HEK293 (cell line): Measurements from ENCODE around the gene ACOD1.
A peak's percentile ranks its signal among the peaks of the same experiment; 100 is the strongest.

Source experiments
- BCL11A ChIP-seq: fragments of 450-650 bp; formaldehyde crosslinking; IDR thresholded peaks from 2 replicates; pipeline ENCODE4 v1.5.1; 2016; ENCODE audit warnings: low read depth, missing biosample characterization, missing genetic modification characterization
- BCL11B ChIP-seq: fragments of 450-650 bp; formaldehyde crosslinking; IDR thresholded peaks from 2 replicates; pipeline ENCODE4 v1.5.1; 2016; ENCODE audit warnings: low read depth, missing biosample characterization, missing genetic modification characterization
- HOXC10 ChIP-seq: sonication (generic); formaldehyde crosslinking; IDR thresholded peaks from 2 replicates; pipeline ENCODE4 v1.8.1; 2023; ENCODE audit warnings: mild to moderate bottlenecking, missing genetic modification reagents
- HOXD13 ChIP-seq: sonication (generic); formaldehyde crosslinking; IDR thresholded peaks from 2 replicates; pipeline ENCODE4 v1.8.0; 2022; ENCODE audit warnings: missing genetic modification reagents, borderline replicate concordance
- KLF1 ChIP-seq: fragments of 450-650 bp; formaldehyde crosslinking; IDR thresholded peaks from 2 replicates; pipeline ENCODE4 v1.5.1; 2016; ENCODE audit warnings: missing biosample characterization, missing genetic modification characterization
- KLF10 ChIP-seq: fragments of 450-650 bp; IDR thresholded peaks from 2 replicates; pipeline ENCODE4 v1.5.1; 2018; ENCODE audit warnings: missing biosample characterization, mild to moderate bottlenecking, missing genetic modification characterization
- KLF16 ChIP-seq: fragments of 450-650 bp; formaldehyde crosslinking; IDR thresholded peaks from 2 replicates; pipeline ENCODE4 v1.5.1; 2017; ENCODE audit warnings: missing biosample characterization, missing genetic modification characterization
- PRDM1 ChIP-seq: fragments of 450-650 bp; formaldehyde crosslinking; IDR thresholded peaks from 2 replicates; pipeline ENCODE4; 2016; ENCODE audit warnings: missing biosample characterization, missing genetic modification characterization
- SP3 ChIP-seq: fragments of 450-650 bp; formaldehyde crosslinking; IDR thresholded peaks from 2 replicates; pipeline ENCODE4 v1.5.1; 2016; ENCODE audit warnings: missing biosample characterization, missing genetic modification characterization
- ZBTB44 ChIP-seq: fragments of 450-650 bp; IDR thresholded peaks from 2 replicates; pipeline ENCODE4 v1.5.1; 2018; ENCODE audit warnings: missing biosample characterization, mild to moderate bottlenecking, missing genetic modification characterization
- ZBTB48 ChIP-seq: fragments of 450-650 bp; formaldehyde crosslinking; IDR thresholded peaks from 2 replicates; pipeline ENCODE4 v1.5.1; 2016; ENCODE audit warnings: missing biosample characterization, missing genetic modification characterization
- ZFP41 ChIP-seq: fragments of 450-650 bp; formaldehyde crosslinking; IDR thresholded peaks from 2 replicates; pipeline ENCODE4 v1.5.1; 2016; ENCODE audit warnings: missing biosample characterization, missing genetic modification characterization, borderline replicate concordance
- ZNF2 ChIP-seq: fragments of 450-650 bp; formaldehyde crosslinking; IDR thresholded peaks from 2 replicates; pipeline ENCODE4 v1.5.1; 2016; ENCODE audit warnings: missing biosample characterization, missing genetic modification characterization
- ZNF221 ChIP-seq: fragments of 450-650 bp; formaldehyde crosslinking; IDR thresholded peaks from 2 replicates; pipeline ENCODE4 v1.5.1; 2017; ENCODE audit warnings: missing biosample characterization, missing genetic modification characterization, borderline replicate concordance
- ZNF223 ChIP-seq: fragments of 450-650 bp; formaldehyde crosslinking; IDR thresholded peaks from 2 replicates; pipeline ENCODE4 v1.5.1; 2016; ENCODE audit warnings: missing biosample characterization, missing genetic modification characterization
- ZNF26 ChIP-seq: fragments of 450-650 bp; formaldehyde crosslinking; IDR thresholded peaks from 2 replicates; pipeline ENCODE4 v1.5.1; 2016; ENCODE audit warnings: missing biosample characterization, missing genetic modification characterization
- ZNF350 ChIP-seq: fragments of 450-650 bp; formaldehyde crosslinking; IDR thresholded peaks from 2 replicates; pipeline ENCODE4 v1.5.0; 2017; ENCODE audit warnings: missing biosample characterization, mild to moderate bottlenecking, missing genetic modification characterization
- ZNF37A ChIP-seq: fragments of 450-650 bp; IDR thresholded peaks from 2 replicates; pipeline ENCODE4 v1.5.1; 2018; ENCODE audit warnings: missing biosample characterization, missing genetic modification characterization
- ZNF423 ChIP-seq: fragments of 450-650 bp; formaldehyde crosslinking; IDR thresholded peaks from 2 replicates; pipeline ENCODE4 v1.5.1; 2016; ENCODE audit warnings: missing biosample characterization, missing genetic modification characterization
- ZNF514 ChIP-seq: fragments of 450-650 bp; formaldehyde crosslinking; IDR thresholded peaks from 2 replicates; pipeline ENCODE4 v1.5.1; 2016; ENCODE audit warnings: missing biosample characterization, missing genetic modification characterization
- ZNF596 ChIP-seq: fragments of 450-650 bp; IDR thresholded peaks from 2 replicates; pipeline ENCODE4 v1.5.0; 2018; ENCODE audit warnings: missing biosample characterization, mild to moderate bottlenecking, missing genetic modification characterization, moderate library complexity
- ZNF639 ChIP-seq: fragments of 450-650 bp; formaldehyde crosslinking; IDR thresholded peaks from 2 replicates; pipeline ENCODE4 v1.5.1; 2016; ENCODE audit warnings: missing biosample characterization, missing genetic modification characterization
- ZNF701 ChIP-seq: fragments of 450-650 bp; formaldehyde crosslinking; IDR thresholded peaks from 2 replicates; pipeline ENCODE4 v1.5.1; 2016; ENCODE audit warnings: missing biosample characterization, missing genetic modification characterization
- ZNF837 ChIP-seq: fragments of 450-650 bp; formaldehyde crosslinking; IDR thresholded peaks from 2 replicates; pipeline ENCODE4 v1.5.1; 2016; ENCODE audit warnings: missing biosample characterization, missing genetic modification characterization
- ZSCAN23 ChIP-seq: fragments of 450-650 bp; formaldehyde crosslinking; IDR thresholded peaks from 2 replicates; pipeline ENCODE4 v1.5.1; 2016; ENCODE audit warnings: missing biosample characterization, missing genetic modification characterization
- TF ChIP-seq, protein P1 (sequence below): fragments of 450-650 bp; formaldehyde crosslinking; IDR thresholded peaks from 2 replicates; pipeline ENCODE4 v1.5.1; 2016; ENCODE audit warnings: missing biosample characterization, missing genetic modification characterization
- TF ChIP-seq, protein P2 (sequence below): fragments of 450-650 bp; formaldehyde crosslinking; IDR thresholded peaks from 2 replicates; pipeline ENCODE4 v1.5.1; 2016; ENCODE audit warnings: missing biosample characterization, missing genetic modification characterization
- TF ChIP-seq, protein P3 (sequence below): fragments of 450-650 bp; formaldehyde crosslinking; IDR thresholded peaks from 2 replicates; pipeline ENCODE4 v1.5.1; 2016; ENCODE audit warnings: missing biosample characterization, missing genetic modification characterization

The ACOD1 gene

GRCh38 chr13:76991796-76992547 lies 43.7 kb downstream of the ACOD1 start, which contains the start of gene CLN5 (continued):
- TF ChIP-seq ZNF423 (tag by site-specific recombination) (no peak), ZSCAN23 (tag by site-specific recombination) (no peak), KLF1 (tag by site-specific recombination) (peak; percentile 26; the same call in 1 of the 2 replicates), BCL11B (peak; percentile 32; the same call in 1 of the 2 replicates), ZBTB44 (tag by site-specific recombination) (no peak), ZNF596 (no peak), PRDM1 (tag by site-specific recombination) (no peak), ZNF2 (no peak; the same call in 1 of the 2 replicates), ZNF701 (tag by site-specific recombination) (no peak), KLF10 (tag by site-specific recombination) (0 out of 2 replicates have a peak, but pooled peaks have one; percentile 10), ZNF639 (no peak), BCL11A (tag by site-specific recombination) (no peak), ZNF837 (no peak), ZNF221 (tag by site-specific recombination) (no peak), SP3 (tag by site-specific recombination) (peak; percentile 16; the same call in 1 of the 2 replicates), ZNF514 (tag by site-specific recombination) (no peak), ZNF223 (tag by site-specific recombination) (no peak), HOXD13 (CRISPR knock-in tag) (no peak), ZBTB48 (tag by site-specific recombination) (no peak), ZNF350 (tag by site-specific recombination) (no peak), ZNF26 (no peak), KLF16 (no peak), HOXC10 (CRISPR knock-in tag) (no peak), ZNF37A (no peak), ZFP41 (tag by site-specific recombination) (no peak)
- TF ChIP-seq, protein P1, sequence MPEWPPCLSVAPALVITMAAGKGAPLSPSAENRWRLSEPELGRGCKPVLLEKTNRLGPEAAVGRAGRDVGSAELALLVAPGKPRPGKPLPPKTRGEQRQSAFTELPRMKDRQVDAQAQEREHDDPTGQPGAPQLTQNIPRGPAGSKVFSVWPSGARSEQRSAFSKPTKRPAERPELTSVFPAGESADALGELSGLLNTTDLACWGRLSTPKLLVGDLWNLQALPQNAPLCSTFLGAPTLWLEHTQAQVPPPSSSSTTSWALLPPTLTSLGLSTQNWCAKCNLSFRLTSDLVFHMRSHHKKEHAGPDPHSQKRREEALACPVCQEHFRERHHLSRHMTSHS (tag by site-specific recombination): no peak
- TF ChIP-seq, protein P2, sequence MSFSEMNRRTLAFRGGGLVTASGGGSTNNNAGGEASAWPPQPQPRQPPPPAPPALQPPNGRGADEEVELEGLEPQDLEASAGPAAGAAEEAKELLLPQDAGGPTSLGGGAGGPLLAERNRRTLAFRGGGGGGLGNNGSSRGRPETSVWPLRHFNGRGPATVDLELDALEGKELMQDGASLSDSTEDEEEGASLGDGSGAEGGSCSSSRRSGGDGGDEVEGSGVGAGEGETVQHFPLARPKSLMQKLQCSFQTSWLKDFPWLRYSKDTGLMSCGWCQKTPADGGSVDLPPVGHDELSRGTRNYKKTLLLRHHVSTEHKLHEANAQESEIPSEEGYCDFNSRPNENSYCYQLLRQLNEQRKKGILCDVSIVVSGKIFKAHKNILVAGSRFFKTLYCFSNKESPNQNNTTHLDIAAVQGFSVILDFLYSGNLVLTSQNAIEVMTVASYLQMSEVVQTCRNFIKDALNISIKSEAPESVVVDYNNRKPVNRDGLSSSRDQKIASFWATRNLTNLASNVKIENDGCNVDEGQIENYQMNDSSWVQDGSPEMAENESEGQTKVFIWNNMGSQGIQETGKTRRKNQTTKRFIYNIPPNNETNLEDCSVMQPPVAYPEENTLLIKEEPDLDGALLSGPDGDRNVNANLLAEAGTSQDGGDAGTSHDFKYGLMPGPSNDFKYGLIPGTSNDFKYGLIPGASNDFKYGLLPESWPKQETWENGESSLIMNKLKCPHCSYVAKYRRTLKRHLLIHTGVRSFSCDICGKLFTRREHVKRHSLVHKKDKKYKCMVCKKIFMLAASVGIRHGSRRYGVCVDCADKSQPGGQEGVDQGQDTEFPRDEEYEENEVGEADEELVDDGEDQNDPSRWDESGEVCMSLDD (tag by site-specific recombination): no peak
- TF ChIP-seq, protein P3, sequence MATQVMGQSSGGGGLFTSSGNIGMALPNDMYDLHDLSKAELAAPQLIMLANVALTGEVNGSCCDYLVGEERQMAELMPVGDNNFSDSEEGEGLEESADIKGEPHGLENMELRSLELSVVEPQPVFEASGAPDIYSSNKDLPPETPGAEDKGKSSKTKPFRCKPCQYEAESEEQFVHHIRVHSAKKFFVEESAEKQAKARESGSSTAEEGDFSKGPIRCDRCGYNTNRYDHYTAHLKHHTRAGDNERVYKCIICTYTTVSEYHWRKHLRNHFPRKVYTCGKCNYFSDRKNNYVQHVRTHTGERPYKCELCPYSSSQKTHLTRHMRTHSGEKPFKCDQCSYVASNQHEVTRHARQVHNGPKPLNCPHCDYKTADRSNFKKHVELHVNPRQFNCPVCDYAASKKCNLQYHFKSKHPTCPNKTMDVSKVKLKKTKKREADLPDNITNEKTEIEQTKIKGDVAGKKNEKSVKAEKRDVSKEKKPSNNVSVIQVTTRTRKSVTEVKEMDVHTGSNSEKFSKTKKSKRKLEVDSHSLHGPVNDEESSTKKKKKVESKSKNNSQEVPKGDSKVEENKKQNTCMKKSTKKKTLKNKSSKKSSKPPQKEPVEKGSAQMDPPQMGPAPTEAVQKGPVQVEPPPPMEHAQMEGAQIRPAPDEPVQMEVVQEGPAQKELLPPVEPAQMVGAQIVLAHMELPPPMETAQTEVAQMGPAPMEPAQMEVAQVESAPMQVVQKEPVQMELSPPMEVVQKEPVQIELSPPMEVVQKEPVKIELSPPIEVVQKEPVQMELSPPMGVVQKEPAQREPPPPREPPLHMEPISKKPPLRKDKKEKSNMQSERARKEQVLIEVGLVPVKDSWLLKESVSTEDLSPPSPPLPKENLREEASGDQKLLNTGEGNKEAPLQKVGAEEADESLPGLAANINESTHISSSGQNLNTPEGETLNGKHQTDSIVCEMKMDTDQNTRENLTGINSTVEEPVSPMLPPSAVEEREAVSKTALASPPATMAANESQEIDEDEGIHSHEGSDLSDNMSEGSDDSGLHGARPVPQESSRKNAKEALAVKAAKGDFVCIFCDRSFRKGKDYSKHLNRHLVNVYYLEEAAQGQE: peak; percentile 53
